Measurements from ENCODE around the gene PDE1A.

Gene PDE1A

GRCh38 chr2:182426918-182427240 lies at the start of gene PDE1A:
TSS of gene PDE1A (minus strand) at chr2:182427036.
- no peak for DNase-seq (ENCODE audit: low read depth, low spot score)

DNA sequence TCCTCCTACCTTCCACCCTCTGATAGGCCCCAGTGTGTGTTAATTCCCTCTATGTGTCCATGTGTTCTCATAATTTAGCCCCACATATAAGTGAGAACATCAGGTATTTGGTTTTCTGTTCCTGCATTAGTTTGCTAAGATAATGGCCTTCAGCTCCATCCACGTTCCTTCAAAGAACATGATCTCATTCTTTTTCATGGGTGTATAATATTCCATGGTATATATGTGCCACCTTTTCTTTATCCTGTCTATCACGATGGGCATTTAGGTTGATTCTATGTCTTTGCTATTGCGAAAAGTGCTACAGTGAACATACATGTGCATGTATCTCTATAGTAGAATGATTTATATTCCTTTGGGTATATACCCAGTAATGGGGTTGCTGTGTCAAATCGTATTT lies 46.8 kb upstream of the PDE1A start:
- DNase-seq (ENCODE audit: low read depth, low spot score), result no peak

GRCh38 chr2:182463760-182464159 lies 36.9 kb upstream of the PDE1A start:
- no peak for DNase-seq (ENCODE audit: low read depth, low spot score)

DNA sequence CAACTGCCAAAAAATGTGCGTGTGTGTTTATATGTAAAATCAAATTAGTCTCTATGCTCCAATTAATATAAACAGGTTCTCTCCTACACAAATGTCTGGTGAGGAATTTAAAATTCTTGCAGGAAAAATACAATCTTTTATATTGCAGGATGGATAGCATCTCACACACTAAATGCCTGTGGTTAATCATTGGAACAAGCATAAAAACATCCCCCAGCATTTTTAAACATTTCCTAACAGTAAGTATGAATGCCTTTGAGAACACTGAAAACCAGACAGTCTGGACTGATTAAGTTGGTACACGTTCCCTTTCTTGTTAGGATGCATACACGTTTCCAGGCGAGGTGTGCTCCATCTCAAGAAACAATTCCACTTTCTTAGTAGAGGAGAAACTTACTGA lies 29.9 kb upstream of the PDE1A start:
- DNase-seq (ENCODE audit: low read depth, low spot score), result no peak

- no peak for DNase-seq (ENCODE audit: low read depth, low spot score)
These were observed 25.7 kb upstream of the PDE1A start for GRCh38 chr2:182452456-182452990.

DNA sequence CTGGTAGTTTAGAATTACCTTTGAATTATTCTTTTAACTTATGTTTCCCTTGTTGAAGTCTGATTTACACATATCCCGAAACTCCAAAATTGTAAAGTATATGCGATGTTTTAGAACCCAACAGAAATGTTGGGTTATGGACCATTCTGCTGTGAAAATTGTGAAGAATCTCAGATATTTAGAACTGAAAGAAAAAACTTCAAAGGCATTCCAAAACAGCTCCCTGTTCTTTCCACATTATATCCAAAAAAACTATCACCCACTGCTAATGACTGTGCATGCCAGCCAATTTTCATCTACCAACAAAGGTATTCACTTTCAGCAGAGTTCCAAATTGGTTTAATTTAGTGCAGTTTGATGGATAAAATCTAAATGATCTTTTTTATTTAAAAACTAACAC lies 21.5 kb upstream of the PDE1A start:
- no peak for DNase-seq (ENCODE audit: low read depth, low spot score)

DNA sequence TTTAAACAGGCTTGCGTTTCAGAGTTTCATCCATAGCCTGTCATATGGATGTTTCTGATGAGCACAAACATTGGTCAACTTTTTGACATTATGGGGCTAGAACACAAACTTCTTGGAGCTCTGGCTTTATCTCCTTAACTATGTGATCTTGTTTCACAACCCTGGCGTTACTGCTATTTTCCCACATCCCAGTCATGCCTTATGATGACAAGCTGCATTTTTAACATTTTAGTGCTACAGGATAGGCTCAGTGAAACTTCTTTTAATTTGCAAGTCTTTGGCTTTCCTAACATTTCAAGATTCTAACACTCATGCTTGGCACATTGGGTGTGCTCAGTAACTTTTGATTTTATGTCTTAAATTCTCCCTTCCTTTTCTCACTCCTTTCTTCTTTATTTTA lies 21.0 kb upstream of the PDE1A start:
- DNase-seq (ENCODE audit: low read depth, low spot score), result no peak

DNA sequence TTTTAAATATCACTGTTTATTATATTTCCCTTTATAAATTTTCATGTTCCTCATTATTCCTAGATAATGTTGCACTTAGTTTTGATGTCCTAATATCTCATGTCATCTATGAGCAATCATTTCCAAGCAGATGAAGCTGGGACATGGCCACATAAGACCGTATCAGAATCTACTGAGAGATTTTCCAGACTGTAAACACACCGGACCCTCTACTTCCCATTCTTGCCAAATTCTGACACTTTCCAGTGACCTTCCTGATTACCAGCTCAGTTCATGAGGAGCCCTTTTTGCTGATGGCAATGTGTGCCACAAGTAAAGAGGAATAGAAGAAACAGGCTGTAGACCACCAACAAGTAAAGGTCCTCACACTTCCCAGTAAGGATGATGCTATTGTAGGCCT lies 20.3 kb upstream of the PDE1A start:
- DNase-seq (ENCODE audit: low read depth, low spot score), result no peak

DNA sequence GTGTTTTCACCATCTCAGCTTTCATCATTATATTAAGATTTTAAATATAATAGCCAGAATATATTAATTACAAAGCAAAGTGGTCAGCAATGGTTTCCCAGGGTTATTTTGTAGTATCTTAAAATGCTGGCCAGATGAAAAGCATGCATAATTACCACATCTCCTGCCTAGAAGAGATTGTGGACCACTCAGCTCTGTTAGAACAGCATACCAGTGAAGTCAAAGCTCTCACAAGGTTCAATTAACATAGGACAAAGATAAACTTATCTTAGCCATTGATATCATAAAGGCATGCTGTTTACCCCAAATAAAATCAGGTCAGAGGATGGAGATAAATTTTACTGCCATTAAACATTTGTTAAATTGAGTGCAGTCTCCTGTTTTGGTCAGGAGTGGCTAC lies 19.3 kb upstream of the PDE1A start:
- DNase-seq (ENCODE audit: low read depth, low spot score), result no peak

GRCh38 chr2:182445391-182445965 lies 18.6 kb upstream of the PDE1A start:
- no peak for DNase-seq (ENCODE audit: low read depth, low spot score)

GRCh38 chr2:182444806-182445205 lies 18.0 kb upstream of the PDE1A start:
- DNase-seq (ENCODE audit: low read depth, low spot score), result no peak

GRCh38 chr2:182444170-182444569 lies 17.3 kb upstream of the PDE1A start:
- no peak for DNase-seq (ENCODE audit: low read depth, low spot score)

- DNase-seq (ENCODE audit: low read depth, low spot score), result no peak
These were observed 9.4 kb upstream of the PDE1A start for GRCh38 chr2:182436252-182436651.

- no peak for DNase-seq (ENCODE audit: low read depth, low spot score)
These were observed 8.9 kb upstream of the PDE1A start for GRCh38 chr2:182435754-182436153.

DNA sequence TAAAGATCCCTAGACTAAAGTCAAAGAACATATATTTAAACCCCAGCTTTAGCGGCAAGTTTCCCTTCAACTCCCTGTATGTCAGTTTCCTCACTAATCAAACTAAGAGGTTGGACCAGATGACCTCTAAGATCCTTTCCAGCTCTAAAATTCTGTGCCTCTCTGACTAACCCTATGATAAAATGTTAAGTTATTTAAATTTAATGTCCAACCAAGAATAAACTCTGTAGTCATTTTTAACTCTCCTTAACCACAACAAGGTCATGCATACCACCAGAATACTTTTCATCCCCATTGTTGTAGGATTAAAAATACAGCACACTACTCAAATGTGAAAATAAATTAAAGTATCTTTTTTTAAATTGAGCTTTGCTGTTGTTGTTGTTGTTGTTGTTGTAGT lies 5.2 kb upstream of the PDE1A start:
- no peak for DNase-seq (ENCODE audit: low read depth, low spot score)

- no peak for DNase-seq (ENCODE audit: low read depth, low spot score)
These were observed 1.6 kb upstream of the PDE1A start for GRCh38 chr2:182428476-182428875.

DNA sequence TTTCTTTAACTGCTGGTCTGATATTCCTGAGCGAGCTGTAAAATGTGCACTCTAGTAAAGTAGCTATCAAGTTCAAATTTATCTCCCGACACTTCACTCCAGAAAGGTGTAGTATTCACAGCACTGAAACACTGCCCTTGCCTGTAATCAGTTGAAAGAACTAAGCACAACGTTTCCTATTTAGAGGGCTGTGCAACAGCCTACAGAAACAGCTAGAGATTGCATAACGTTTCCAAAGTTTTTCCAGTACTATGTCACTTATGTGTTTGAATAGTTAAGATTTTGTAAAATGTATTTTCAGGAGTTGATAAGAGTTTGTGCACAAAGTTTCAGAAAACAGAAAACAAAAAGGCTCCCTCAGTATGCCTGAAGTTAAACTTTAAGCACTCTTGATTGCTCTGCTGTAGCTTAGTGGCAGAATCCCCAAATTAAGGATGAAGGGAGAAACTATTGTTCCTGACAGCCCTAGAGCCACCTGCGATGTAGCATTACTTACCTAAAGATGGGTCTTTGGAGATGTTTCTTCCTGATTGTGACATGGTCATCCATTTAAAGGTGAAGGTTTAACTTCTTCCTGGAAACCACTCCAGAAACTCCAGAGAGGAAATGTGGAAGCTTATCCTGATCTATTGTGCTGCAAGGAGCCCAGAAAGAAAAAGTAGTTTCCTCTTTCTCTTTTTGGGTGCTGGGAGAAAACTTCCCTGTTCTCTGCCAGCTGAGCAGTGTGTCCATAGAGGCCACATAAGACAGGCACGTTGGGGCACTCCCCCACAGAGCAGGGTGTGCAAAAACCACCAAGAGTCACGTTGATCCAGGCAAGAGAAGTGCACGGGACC lies 536 bp downstream of the PDE1A start:
- no peak for DNase-seq (ENCODE audit: low read depth, low spot score)

GRCh38 chr2:182422864-182423263 lies 4.0 kb downstream of the PDE1A start:
- no peak for DNase-seq (ENCODE audit: low read depth, low spot score)

GRCh38 chr2:182420669-182421068 lies 6.2 kb downstream of the PDE1A start:
- DNase-seq (ENCODE audit: low read depth, low spot score), result no peak

DNA sequence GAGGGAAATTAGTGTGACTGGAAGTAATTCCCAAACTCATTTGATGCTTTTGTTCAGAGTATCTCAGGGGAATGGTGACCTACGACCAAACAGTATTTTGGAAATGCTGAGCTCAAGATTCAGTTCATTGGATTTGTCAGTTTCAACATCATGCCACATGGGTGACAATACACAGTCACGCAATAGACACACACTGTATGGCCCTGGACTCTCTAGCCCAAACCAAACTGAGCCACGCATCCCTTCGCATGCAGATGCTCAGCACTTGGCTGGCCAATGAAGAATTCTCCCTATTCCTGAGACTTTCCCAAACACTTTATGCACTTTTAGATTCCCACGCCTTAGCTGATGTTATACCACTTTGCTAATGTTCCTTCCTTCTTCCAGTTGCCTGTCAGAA lies 10.0 kb downstream of the PDE1A start:
- no peak for DNase-seq (ENCODE audit: low read depth, low spot score)

DNA sequence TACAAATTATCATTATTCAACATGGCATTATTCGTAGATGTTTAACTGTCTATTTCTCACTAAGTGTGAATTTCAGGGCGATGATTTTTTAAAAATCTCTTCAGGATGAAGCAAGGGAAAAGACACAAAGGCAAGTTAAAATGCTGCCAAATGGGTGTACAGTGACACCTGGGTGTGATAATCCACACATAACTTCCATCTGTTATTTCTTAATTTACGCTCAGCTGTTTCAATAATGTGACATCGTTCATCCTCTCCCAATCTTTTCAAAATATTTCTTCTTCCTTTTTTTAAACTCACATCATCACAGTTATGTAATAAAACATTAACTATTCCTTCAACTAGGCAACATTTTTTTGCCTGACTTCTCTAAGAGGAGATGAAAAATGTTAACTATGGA lies 10.6 kb downstream of the PDE1A start:
- DNase-seq (ENCODE audit: low read depth, low spot score), result no peak

- no peak for DNase-seq (ENCODE audit: low read depth, low spot score)
These were observed 11.1 kb downstream of the PDE1A start for GRCh38 chr2:182415771-182416170.

GRCh38 chr2:182412858-182413257 lies 14.0 kb downstream of the PDE1A start:
- no peak for DNase-seq (ENCODE audit: low read depth, low spot score)

Data from ELF-1 (cell line).